Gastrocnemius medialis (tissue), 4 donors: ENCODE results near the gene OSM.

Source experiments
- CTCF ChIP-seq, 5 experiments: fragments of 450-650 bp in 3 of 5; fragments of 200-600 bp in 2 of 5; sonication (generic) in 2 of 5; IDR thresholded peaks in 4 of 5; conservative IDR thresholded peaks in 1 of 5; 1 replicate in 4 of 5; 2 replicates in 1 of 5; pipeline ENCODE4 v1.5.1; 2016 to 2019; ENCODE audit warnings: antibody characterized with exemption in 5 of 5, mild to moderate bottlenecking in 3 of 5, moderate library complexity in 3 of 5
- POLR2A ChIP-seq, 2 donors: fragments of 450-650 bp; IDR thresholded peaks; one replicate each; pipeline ENCODE4 v1.6.1; 2017; ENCODE audit warnings: antibody characterized with exemption in 2 of 2, mild to moderate bottlenecking in 2 of 2, moderate library complexity in 2 of 2

GRCh38 chr22:30238136-30238535, 28.5 kb downstream of the OSM start:
- TF ChIP-seq CTCF (IDR thresholded peaks at IDR 0.05 in 4 of 5, conservative IDR thresholded peaks at IDR 0.05 in 1 of 5) (no peak), POLR2A (IDR thresholded peaks at IDR 0.05) (no peak)
